NCI-H524 treated with DMSO at 0.1 percent for 48 hours (cell line): ENCODE results near the gene CST3.
"Not testable (repeated sequence)": the region's sequence is repeated elsewhere in the genome, so short reads cannot be mapped to it uniquely, and the experiment has no call there.

Experiments used
- DNase-seq: peaks from one replicate; lab custom pipeline; 2025; lab: John Stamatoyannopoulos, UW

The CST3 gene

DNA sequence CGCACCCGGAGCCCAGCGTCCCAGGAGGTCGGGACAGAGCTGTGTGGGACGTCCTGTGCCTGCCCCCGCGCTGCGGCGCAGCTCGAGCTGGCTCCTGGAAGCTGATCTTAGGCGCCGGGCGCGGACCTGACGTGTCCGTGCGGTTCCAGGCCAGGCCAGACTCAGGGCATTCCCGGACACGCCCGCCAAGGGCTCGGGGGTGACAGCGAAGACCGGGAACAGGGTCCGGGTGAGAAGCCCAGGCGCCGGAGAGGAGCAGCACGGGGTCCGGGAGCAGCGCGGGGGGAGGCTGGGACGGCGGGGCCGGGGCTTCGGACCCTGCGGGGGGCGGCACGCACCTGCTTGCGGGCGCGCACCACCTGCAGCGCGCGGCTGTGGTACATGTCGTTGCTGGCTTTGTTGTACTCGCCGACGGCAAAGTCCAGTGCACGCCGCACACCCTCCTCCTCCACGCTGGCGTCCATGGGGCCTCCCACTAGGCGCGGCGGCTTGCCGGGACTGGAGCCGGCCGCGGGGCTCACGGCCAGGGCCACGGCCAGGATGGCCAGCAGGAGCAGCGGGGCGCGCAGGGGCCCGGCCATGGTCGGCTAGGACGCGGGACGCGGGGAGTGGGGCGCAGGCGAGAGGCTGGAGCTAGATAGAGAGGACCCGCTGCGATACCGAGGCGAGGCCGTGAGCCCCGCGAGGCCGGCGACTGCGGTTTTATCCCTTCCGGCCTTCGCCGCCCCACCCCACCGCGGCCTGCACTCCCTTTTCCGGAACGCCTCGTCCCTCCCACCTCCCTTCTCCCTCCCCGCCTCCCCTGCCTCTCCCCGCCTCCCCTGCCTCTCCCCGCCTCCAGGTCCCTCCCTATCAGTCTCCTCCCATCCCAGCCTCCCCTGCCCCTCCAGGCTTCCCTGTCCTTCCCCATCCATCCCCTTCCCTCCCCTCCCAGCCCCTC, at the start of gene CST3:
CST3 (minus strand) TSS at position 674 of the 940 bp plus-strand sequence; CDS start at position 581, 93 bp downstream.
- DNase-seq, result peak; percentile 25

DNA sequence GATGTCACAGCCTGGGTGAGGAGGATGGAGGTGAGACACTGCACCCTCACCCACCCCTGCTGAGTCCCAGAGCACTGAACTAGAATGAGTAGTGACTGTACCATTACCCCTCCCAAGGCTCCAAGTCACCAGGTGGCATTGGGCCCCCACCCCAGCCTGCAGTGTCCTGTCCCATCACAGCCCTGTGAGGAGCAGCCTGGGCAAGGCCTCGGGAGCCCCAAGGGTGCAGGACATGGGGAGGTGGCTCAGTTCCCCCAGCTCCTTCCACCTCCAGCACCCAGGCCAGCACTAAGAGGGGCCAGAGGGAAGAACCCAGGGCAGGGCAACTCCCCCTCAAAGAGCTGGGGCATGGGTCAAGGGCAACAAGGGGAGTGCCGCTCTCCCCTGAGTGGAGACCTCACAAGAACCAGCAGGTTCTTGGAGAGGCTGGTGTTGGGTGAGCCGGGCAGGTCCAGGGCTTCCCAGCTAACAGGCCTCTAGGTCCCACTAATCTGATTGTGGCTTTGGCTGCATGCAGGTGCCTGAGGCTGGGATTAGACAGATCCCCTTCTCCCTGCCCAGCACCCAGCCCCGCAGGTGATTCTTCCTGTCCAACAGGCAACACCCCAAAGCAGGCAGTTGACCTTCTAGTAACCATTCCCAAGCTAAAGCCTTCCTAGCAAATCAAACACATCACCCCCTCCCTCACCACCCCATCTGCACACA, 48.4 kb upstream of the CST3 start:
- no peak for DNase-seq

DNA sequence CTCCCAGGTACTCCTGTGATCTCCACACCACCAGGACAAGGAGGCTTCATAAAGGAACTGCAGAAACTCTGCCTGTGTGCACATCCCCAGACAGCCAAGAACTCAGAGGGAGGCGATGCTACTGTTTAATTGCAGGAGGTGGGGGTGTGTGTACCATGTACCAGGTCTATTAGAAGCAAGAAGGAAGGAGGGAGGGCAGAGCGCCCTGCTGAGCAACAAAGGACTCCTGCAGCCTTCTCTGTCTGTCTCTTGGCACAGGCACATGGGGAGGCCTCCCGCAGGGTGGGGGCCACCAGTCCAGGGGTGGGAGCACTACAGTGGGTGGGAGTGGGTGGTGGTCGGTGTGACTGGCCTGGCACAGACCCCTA, 47.8 kb upstream of the CST3 start:
- not testable (repeated sequence) for DNase-seq

DNA sequence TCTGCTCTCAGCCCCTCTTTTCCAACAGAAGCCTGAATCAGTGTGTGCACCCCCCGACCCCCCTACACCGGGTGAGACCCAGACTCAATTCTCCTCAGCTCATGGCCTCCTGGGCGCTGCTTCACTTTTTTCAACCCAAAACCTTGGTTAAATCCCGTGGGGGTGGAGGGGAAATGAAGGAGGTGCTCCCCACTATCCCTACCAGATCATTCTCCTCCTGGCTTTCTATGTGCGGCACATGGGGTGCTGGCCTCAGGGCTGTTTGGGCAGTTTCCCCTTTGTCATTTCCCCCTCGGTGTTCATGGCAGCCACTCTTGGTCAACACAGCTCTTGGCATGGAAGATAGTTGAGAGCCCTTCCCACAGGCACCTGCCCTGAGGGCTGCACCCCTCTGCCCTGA, 46.5 kb upstream of the CST3 start:
- no peak for DNase-seq

DNA sequence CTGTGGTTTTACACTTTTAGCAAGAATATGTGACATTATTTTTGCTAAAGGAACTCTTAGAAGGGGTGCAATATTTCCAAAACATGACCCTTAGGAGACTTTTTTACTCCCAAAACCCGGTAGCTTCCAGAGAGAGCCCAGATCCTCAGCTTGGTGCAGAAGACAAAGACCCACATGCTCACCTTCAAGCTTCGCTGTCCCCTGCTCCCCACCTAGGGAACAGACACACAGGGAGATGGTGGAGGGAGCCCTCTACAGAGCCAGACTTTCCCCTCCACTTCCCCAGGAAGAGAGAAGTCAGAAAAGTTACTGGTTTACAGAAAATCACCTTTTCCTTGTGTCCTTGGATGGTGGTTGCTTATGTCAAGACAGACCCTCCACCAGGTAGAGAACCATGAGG, 46.1 kb upstream of the CST3 start:
- DNase-seq, result no peak

DNA sequence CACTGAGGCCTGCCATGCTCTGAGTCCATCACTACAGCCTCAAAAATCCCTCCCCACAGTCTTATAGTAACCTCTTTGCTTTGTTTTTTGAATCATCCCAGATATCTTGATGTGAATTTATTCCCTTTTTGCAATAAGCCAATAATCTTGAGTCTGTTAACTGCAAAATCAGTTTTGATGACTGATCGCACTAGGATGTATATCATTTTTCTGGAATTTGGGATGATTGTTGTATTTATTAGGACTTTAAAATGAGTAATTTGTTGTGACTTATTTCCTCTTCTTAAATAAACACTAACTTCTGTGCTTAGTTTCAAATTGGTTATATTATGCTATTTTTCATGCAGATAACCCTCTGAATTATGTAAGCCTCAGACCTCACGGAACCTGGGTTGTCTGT, 45.5 kb upstream of the CST3 start:
- DNase-seq, result no peak

DNA sequence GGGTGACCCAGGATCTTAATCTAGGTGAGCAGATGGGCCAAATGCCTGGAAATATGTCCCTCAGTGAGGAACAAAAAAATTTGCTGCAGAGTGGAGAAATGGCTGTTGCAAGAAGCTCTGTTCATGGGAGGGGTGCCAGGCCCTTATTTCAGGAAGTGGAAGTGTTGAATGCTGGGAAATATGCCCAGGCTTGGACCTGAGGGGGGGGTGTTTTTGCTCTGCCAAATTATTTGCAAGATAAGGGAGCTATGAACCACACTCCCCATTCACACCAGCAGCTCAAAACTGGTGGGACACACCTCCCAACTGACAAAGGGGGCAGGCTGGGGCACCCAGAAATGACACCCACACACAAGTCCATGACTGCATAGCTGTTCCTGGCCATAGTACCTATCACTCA, 42.4 kb upstream of the CST3 start:
- DNase-seq, result no peak

GRCh38 chr20:23679133-23680092, 41.7 kb upstream of the CST3 start:
- DNase-seq, result no peak

- DNase-seq, result no peak
Observed at GRCh38 chr20:23673209-23673608, 35.5 kb upstream of the CST3 start.

DNA sequence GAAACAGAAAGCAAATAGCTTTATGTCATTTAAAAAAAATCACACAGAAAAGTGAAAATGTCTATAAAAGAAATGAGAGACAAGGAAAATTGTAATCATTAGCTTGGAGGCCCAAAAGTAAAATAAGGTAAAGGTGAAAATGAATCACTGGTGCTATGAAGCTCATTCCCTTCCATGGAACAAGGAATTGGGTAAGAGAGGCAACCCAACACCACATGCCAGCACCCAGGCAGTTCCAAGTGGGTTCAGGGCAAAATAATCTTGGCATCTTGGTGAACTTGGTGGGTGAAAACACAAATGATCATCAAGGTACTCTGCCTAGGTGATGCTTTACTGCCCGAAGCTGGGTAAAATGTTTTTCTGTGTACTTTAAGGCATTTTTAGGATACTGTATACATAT, 34.4 kb upstream of the CST3 start:
- no peak for DNase-seq

GRCh38 chr20:23671479-23671878, 33.7 kb upstream of the CST3 start:
- DNase-seq, result no peak

GRCh38 chr20:23670361-23670760, 32.6 kb upstream of the CST3 start:
- DNase-seq, result no peak

DNA sequence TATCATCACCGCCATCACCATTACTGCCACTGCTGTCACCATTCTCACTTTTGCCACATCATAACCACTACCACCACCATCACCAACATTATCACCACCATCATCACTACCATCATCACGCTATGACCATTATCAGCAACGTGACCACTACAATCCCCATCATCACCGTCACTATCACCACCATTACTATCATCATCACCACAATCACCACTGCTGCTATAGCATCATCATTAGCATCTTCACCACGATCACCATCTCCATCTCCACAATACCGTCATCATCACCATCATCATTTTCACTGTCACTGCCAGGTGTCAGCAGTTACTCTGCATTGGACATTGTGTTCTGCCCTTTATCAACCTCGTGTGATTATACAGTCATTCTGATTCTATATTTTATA, 32.1 kb upstream of the CST3 start:
- DNase-seq, result no peak

DNA sequence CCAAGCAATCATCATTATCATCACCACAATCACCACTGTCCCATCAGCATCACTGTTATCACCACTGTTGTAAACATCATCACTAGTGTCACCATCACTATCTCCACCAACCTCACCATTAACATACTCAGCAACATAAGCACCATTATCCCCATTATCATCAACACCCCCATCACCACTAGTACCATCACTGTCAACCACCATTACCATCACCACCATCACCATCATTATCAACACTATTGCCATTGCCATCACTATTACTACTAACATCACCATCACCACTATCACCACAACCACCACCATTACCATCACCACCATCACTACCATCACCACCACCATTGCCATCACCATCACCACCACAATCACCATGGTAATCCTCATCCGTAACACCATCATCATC, 31.6 kb upstream of the CST3 start:
- no peak for DNase-seq

DNA sequence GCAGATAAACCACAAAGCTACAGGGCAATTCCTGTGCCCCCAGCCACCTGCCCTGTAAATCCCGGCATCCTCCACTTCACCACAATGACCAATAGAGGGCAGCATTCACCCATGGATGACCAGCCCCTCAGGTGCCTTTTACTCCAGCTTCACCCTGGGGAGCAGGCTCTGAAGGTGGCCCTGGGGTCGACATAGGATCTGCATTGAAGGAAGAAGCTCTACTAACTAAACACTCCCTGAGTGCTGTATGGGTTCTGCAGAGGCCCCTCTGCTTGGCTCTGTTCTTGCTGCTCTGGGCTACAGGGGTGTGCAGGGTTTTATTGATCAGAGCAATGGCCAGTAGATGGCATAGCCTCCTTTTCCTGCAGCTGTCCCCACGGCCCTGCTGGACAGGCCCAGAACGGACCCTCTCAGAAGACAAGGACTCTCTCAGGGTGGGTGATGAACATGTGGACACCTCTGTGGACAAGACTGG, 30.8 kb upstream of the CST3 start:
- no peak for DNase-seq

DNA sequence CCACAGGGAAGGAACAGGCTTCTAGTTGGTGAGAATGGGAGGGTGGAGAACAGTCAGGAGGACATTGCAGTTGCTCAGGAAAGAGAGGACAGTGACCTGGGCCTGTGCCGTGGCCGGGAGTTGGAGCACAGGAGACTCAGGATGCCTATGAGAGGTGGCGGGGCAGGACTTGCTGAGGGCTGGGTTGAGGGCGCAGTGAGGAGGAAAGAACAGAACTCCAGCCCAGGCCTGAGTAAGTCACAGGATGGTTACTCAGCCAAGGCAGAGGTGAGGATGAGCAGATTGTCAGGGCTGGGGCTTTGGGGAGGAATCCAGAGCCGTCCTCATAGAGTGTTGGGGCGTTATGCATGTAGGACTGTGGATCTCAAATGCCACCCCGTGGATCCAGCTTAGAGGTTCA, 29.9 kb upstream of the CST3 start:
- no peak for DNase-seq

DNA sequence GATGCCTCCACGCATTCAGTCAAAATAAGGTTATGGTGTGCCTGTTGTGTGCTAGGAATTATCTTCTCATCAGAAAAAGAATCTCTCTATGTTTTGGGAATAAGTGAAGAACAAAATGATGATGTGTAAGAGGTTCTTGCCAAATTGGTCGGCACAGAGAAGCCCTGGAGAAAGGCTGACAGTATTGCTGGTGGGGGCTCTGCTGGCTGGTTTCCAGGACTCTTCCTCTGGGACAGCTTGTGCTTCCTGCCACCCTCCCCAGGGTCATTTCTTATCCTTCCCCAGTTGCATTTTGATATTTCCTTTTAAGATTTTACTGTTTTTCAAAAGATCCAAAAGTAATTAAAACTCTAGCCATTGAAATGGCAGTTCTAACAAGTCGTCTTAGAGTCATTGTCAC, 28.9 kb upstream of the CST3 start:
- no peak for DNase-seq

DNA sequence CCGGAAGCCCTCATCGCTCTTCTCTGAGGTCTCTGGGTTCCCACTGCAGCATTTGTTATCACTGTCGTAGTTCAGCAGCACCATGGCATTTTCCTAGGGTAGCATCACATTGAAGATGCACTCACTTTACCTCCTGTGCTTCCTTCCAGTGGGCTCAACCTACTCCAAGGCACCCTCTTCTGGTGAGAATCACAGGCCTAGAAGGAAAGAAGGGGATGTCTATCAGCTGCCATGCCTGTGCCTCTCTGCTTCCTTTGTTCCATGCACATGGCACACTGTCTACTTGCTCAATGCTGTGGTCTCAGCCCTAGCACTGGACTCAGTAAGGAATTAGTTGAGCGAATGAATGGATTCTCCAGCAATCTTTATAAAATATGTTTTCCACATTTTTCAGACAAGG, 28.4 kb upstream of the CST3 start:
- DNase-seq, result no peak

GRCh38 chr20:23664954-23665353, 27.2 kb upstream of the CST3 start:
- DNase-seq, result no peak

GRCh38 chr20:23664046-23664445, 26.3 kb upstream of the CST3 start:
- not testable (repeated sequence) for DNase-seq

- DNase-seq, result no peak
Observed at GRCh38 chr20:23663180-23663579, 25.4 kb upstream of the CST3 start.

DNA sequence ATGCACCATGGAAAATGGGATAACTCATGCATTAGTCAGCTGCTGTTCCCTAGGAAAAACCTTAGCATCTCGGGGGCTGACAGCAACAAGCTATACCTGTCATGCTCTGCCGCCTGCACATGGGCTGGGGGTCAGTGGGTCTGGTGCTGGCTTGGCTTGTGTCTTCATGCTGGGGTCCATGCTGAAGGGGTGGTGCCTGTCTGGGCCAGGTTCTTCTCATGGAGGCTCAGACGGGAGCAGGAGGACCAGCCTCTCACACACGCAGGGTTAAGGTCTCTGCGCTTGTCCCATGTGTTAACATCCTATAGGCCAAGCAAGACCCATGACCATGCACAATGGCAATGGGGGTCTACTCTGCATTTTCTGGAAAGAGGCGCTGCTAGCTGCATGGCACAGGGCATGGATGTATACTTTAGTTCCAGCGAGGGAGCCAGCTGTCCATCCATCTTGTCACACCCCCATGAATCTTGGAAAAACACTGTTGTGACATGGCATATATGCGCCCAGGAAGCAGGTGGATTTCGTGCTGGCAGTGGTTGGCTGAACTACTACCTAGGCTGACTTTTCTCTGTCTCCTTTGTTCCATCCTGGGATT, 24.6 kb upstream of the CST3 start:
- no peak for DNase-seq
